HG03103 (cell line): ENCODE data around the gene ATP10A.

Source experiments
- ATAC-seq: cut with Tn5 transposase; IDR thresholded peaks from one replicate; pipeline ENCODE4 v1.9.1; 2021; ENCODE audit warnings: low read depth; ENCODE audit not compliant: unreplicated experiment

Gene ATP10A

GRCh38 chr15:25711164-25711563, 152.0 kb downstream of the ATP10A start:
- no peak for ATAC-seq

GRCh38 chr15:25710184-25710583, 152.9 kb downstream of the ATP10A start:
- no peak for ATAC-seq

GRCh38 chr15:25709437-25710159, 153.5 kb downstream of the ATP10A start:
- ATAC-seq, result no peak

DNA sequence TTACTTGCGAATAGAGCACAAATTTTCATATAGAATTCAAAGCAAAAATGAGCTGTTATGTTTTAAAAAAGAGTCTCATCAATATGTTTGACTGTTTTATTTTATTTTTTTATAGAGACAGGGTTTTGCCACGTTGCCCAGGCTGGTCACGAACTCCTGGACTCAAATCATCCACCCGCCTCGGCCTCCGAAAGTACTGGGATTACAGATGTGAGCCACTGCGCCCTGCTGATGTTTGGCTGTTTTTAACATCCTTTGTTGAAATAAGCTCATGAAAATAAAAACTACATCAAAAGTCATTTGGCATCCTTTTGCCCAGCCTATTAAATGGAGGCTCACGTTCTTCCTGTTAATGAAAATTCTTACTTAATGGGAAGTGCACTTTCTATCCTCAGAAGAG, 154.7 kb downstream of the ATP10A start:
- ATAC-seq, result no peak

- ATAC-seq, result no peak
Observed at GRCh38 chr15:25707656-25708365, 155.3 kb downstream of the ATP10A start.

DNA sequence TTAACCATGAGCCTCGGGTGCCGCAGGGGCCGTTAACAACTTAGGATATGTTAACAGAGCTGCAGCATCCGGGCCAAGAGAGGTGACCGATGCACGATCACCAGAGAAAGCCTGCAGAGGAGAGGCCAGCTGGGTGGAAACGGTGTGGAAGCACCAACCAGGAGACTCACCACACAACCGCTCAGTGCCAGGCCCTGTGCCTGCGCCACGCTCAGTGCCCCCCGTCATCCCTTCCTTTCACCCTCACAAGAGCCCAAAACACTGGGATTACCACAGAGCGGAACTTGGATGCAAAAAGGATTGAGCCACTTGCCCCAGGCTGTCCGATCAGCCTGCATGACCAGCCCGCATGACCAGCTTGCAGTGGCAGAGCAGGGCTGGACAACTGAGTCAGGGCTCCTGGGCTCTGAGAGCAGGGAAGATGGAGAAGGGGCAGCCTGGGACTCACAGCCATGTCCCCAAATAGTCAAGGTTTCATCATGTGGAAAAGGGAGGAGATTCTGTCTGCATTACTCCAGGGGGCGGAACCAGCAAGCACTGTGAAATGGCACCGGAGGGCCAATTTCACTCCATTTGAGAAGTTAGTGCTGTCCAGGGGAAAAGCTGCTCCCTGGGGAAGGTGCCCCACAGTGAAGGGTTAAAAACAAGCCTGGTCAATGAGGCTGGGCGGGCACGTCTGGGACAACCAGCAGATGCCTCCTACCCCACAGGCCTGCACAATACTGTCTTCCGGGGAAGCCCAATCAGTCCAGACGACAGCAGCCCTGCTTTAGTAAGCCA, 156.8 kb downstream of the ATP10A start:
- ATAC-seq, result no peak

- no peak for ATAC-seq
Observed at GRCh38 chr15:25705433-25706115, 157.6 kb downstream of the ATP10A start.

- ATAC-seq, result no peak
Observed at GRCh38 chr15:25703726-25704125, 159.4 kb downstream of the ATP10A start.

DNA sequence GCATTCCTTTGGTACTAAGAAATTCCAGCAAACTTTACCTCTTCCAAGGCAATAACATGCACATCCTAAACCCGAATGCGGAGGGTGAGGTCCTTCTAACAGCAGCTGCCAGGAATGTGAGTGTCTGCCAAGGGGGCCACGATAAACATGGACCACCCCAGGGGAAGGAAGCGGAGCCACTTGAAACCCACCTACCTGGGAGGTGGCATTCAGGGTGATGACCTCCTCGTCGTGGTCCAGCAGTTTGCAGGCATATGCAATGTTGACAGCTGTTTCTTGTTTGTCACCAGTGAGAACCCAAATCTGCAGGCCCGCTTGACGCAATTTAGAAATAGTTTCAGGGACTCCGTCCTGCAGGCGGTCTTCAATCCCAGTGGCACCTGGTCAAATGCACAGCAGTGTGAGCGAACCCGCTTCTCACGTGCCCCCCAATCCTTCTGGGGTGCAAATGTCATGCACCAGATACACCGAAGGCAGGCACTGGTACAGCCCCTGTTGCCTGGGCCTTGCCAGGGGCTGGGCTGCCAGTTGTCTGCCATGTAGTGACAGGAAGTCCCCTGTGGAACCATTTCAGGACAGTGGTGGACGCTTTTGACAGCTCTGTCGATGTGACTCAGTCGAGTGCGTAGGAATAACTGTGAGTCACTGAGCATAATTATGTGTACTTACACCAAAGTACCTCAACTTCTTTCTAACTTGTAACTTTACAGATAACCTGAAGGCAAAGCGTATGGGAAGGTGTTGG, 161.2 kb downstream of the ATP10A start:
- ATAC-seq, result no peak

- no peak for ATAC-seq
Observed at GRCh38 chr15:25700916-25701315, 162.2 kb downstream of the ATP10A start.

DNA sequence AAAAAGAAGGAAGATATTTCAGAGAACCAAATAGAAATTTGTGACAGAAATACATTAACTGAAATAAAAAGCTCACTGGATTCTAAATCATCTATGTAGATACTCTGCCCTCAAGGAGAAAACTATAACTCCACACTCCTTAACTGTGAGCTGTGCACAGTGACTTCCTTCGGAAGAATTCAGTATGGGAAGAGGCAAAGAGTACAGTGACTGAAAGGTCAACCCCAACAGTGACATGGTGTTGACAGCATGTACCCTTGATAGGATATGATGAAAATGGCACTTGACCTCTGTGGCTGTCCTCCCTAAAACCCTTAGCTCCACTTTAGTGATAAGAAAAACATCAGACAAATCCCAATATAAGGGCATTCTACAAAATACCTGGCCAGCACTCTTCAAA, 165.5 kb downstream of the ATP10A start:
- ATAC-seq, result no peak

- ATAC-seq, result no peak
Observed at GRCh38 chr15:25695875-25696760, 167.0 kb downstream of the ATP10A start.

GRCh38 chr15:25694823-25695312, 168.3 kb downstream of the ATP10A start:
- no peak for ATAC-seq

DNA sequence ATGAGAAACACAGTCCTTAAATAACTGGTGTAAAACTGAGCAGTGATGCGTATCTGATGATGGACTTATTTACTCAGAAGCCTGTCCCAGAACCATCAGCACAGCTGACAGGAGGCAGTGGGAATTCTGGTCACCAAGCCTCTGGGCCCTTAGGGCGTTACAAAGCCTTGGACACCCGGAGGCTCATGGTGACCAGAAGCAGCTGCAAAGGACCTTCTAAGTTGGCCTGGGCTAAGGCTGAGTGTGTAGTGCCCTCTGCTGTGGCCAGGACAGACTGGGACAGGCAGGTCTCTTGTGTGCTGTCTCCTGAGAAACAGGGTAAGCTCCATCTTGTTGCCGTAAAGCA, 168.9 kb downstream of the ATP10A start:
- ATAC-seq, result no peak

GRCh38 chr15:25693321-25694238, 169.5 kb downstream of the ATP10A start:
- no peak for ATAC-seq

DNA sequence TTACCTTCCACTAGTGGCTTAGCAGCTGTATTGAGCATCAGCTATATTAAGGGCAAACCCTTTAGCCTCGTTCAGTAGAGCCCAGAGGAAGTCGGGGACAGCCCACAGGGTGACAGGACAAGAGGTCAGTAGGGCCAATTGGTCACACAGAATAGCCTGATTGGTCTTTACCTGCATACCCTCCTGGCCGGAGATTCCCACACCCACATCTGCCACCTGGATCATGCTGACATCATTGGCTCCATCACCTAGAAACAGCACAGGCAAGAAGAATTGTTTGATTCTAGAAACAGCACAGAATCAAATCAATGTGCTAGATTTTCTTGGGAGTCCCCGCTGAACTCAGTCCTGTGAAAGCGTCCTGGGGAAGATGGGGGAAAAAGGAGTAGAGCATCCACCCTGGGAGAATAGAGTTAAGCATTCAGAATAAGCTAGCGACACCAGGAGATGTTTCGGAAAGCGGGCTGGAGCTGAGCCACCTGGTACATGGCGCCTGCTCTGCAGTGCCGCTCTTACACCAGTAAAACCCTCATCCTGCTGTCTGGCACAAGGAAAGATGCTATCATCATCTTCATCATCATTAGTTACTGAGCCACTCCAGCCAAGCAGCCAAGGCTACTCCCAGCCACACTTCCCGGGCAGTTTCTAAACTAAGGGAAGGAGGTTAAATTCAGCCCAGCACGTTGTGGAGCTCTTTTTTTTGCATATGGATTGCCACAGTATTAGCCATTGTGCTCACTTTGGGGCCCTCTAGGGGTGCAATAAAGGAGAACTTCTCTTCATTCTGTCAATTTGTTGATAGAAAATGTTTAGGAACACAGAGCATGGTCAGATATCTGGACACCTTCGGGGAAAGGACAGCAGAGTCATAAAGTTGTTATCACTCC, 171.3 kb downstream of the ATP10A start:
- no peak for ATAC-seq
